HepG2 (cell line): ENCODE data around the gene NAV2. TPM values are rescaled to one million over a fixed set of nuclear protein-coding genes. Genes with fewer than 3 reads are reported as not detected.
A peak's percentile ranks its signal among the peaks of the same experiment; 100 is the strongest.

Experiments
- ATAC-seq: fragments of 200-7000 bp; cut with Tn5 transposase; 3 replicates; pipeline ENCODE4 v1.9.1; 2020; ENCODE audit warnings: mild to moderate bottlenecking, moderate library complexity
- BruUV-seq: library from RNA; stranded (reverse); fragments of 400-500 nt; replicated peaks from 2 replicates; lab custom pipeline; 2021; lab: Mats Ljungman, UMichigan
- CTCF ChIA-PET: fragments of 300-600 bp; formaldehyde crosslinking; extraction: SDS; loops from one replicate; lab custom pipeline; 2021; ENCODE audit warnings: low total read pairs, inconsistent platforms, low intra/inter-chr PET ratio; lab: Yijun Ruan, JAX
- POLR2A ChIA-PET: fragments of 350-600 bp; sonication (Branson Sonifier 250); formaldehyde crosslinking; loops from one replicate; lab custom pipeline; 2020; ENCODE audit warnings: antibody characterized with exemption, inconsistent platforms; lab: Yijun Ruan, JAX
- DNase-seq: peaks from one replicate; pipeline ENCODE4 v3.0.0-alpha.2; 2015; ENCODE audit warnings: low spot score
- FAIRE-seq: peaks from 3 replicates; lab custom pipeline; 2011; peaks lifted over from hg19 to GRCh38; lab: Jason Lieb, UNC
- H2AFZ ChIP-seq: one replicate; pipeline ENCODE4 v1.6.1; 2011; ENCODE audit warnings: low read length, inconsistent platforms
- H3K27ac ChIP-seq: fragments of 300-600 bp; 3 replicates; pipeline ENCODE4 v1.8.0; 2011; ENCODE audit warnings: mixed run types, mild to moderate bottlenecking, mixed read lengths, low read length, inconsistent platforms; ENCODE audit not compliant: insufficient read depth; ENCODE audit errors: extremely low read length
- H3K27me3 ChIP-seq, 2 experiments: fragments of 200-600 bp in 1 of 2; 2 replicates in 1 of 2; 3 replicates in 1 of 2; pipeline versions ENCODE4 v1.6.0 to v1.8.0; 2011; ENCODE audit warnings: low read length in 2 of 2, mild to moderate bottlenecking in 2 of 2, moderate library complexity in 2 of 2, inconsistent platforms in 1 of 2; ENCODE audit not compliant: insufficient read depth in 2 of 2, control insufficient read depth in 1 of 2
- H3K36me3 ChIP-seq, 2 experiments: fragments of 200-600 bp in 1 of 2; replicated peaks in 1 of 2; 2 replicates in 1 of 2; 3 replicates in 1 of 2; pipeline versions ENCODE4 v1.5.1 to v1.8.0; 2011; ENCODE audit warnings: low read length in 2 of 2, inconsistent platforms in 1 of 2; ENCODE audit not compliant: insufficient read depth in 2 of 2, control insufficient read depth in 1 of 2
- H3K4me1 ChIP-seq: 2 replicates; pipeline ENCODE4 v1.5.1; 2012; ENCODE audit warnings: low read length, inconsistent platforms; ENCODE audit not compliant: insufficient read depth
- H3K4me2 ChIP-seq: 2 replicates; pipeline ENCODE4 v1.6.0; 2011; ENCODE audit warnings: low read depth, low read length, inconsistent platforms
- H3K4me3 ChIP-seq, 3 experiments: fragments of 200-600 bp in 1 of 3; sonication (generic), shearing (Covaris generic) in 1 of 3; replicated peaks in 1 of 3; 2 replicates each; pipeline ENCODE4 v1.5.1; 2011 to 2016; ENCODE audit warnings: low read length in 3 of 3, inconsistent platforms in 2 of 3, low read depth in 2 of 3, mild to moderate bottlenecking in 2 of 3, control low read depth in 1 of 3, mixed read lengths in 1 of 3; ENCODE audit not compliant: insufficient read depth in 1 of 3
- H3K79me2 ChIP-seq: one replicate; pipeline ENCODE4 v1.6.1; 2011; ENCODE audit warnings: low read length, inconsistent platforms; ENCODE audit not compliant: insufficient read depth
- H3K9ac ChIP-seq: 2 replicates; pipeline ENCODE4 v1.6.0; 2011; ENCODE audit warnings: mild to moderate bottlenecking, low read depth, low read length, inconsistent platforms; ENCODE audit not compliant: insufficient read depth
- H3K9me3 ChIP-seq: 2 replicates; pipeline ENCODE4 v1.5.1; 2012; ENCODE audit warnings: mild to moderate bottlenecking, low read length
- H4K20me1 ChIP-seq: 2 replicates; pipeline ENCODE4 v1.6.0; 2011; ENCODE audit warnings: inconsistent platforms, mild to moderate bottlenecking, low read length, moderate library complexity; ENCODE audit not compliant: insufficient read depth
- ATF1 ChIP-seq: IDR thresholded peaks from 2 replicates; pipeline ENCODE4 v1.6.1; 2016; ENCODE audit warnings: mild to moderate bottlenecking, control low read depth
- CBX2 ChIP-seq, 2 experiments: fragments of 200-600 bp in 1 of 2; sonication (generic); formaldehyde crosslinking in 1 of 2; IDR thresholded peaks; 2 replicates each; pipeline versions ENCODE4 v1.7.0 to v1.8.1; 2018 to 2022; ENCODE audit warnings: low read depth in 2 of 2, low read length in 1 of 2, mild to moderate bottlenecking in 1 of 2, missing genetic modification reagents in 1 of 2
- EEA1 ChIP-seq: sonication (generic); formaldehyde crosslinking; IDR thresholded peaks from 2 replicates; pipeline ENCODE4 v1.5.1; 2020; ENCODE audit warnings: mild to moderate bottlenecking, missing genetic modification reagents, borderline replicate concordance
- FLYWCH1 ChIP-seq: sonication (generic); formaldehyde crosslinking; IDR thresholded peaks from 2 replicates; pipeline ENCODE4 v1.8.1; 2023; ENCODE audit warnings: mild to moderate bottlenecking, missing genetic modification reagents
- FOXK2 ChIP-seq: fragments of 450-650 bp; IDR thresholded peaks from 2 replicates; pipeline ENCODE4 v1.6.1; 2016
- RXRA ChIP-seq: sonication (generic); formaldehyde crosslinking; IDR thresholded peaks from 2 replicates; pipeline ENCODE4 v1.5.1; 2020; ENCODE audit warnings: missing genetic modification reagents
- ZNF431 ChIP-seq: sonication (generic); formaldehyde crosslinking; IDR thresholded peaks from 2 replicates; pipeline ENCODE4 v1.9.0; 2022; ENCODE audit warnings: missing genetic modification reagents, low read depth, mild to moderate bottlenecking, borderline replicate concordance
- ZNF605 ChIP-seq: sonication (generic); formaldehyde crosslinking; IDR thresholded peaks from 2 replicates; pipeline ENCODE4 v1.8.0; 2022; ENCODE audit warnings: mild to moderate bottlenecking, missing genetic modification reagents
- ZNF746 ChIP-seq: sonication (generic); formaldehyde crosslinking; IDR thresholded peaks from 2 replicates; pipeline ENCODE4 v1.8.0; 2022; ENCODE audit warnings: mild to moderate bottlenecking, missing genetic modification reagents
- WGBS: methylation state at CpG from one replicate; pipeline ENCODE4 v1.1.6; 2017; ENCODE audit warnings: low lambda C conversion rate; 5-methylcytosine and 5-hydroxymethylcytosine counted together
- in situ Hi-C: cut with HindIII; loops from 2 replicates; pipeline ENCODE4 v1.10.0; 2017; ENCODE audit warnings: low pct_unique_long_range_greater_than_20kb; ENCODE audit not compliant: extremely low pct_ligation_motif_present
- intact Hi-C: fragments of 100-400 bp; cut with micrococcal nuclease; formaldehyde crosslinking; loops from one replicate; pipeline ENCODE4 v1.10.0; 2022; ENCODE audit not compliant: unreplicated experiment
- polyA plus RNA-seq, 8 experiments: library from polyadenylated mRNA; depleted of rRNA in 3 of 8; stranded (reverse) in 7 of 8; unstranded in 1 of 8; fragments of >200 nt; fragmentation: Illumina TruSeq in 4 of 8; extraction: Trizol in 4 of 8; gene quantifications; 2 replicates each; pipeline versions ENCODE4 v1.2.1 to v1.2.3, GENCODE V29; 2011 to 2016; ENCODE audit warnings: low read depth in 4 of 8, missing spikeins in 1 of 8, mixed read lengths in 1 of 8; ENCODE audit not compliant: insufficient read depth in 1 of 8
- total RNA-seq, 5 experiments: library from RNA; depleted of rRNA; stranded (reverse); fragments of >200 nt; fragmentation: Illumina TruSeq; extraction: Trizol; gene quantifications; 2 replicates each; pipeline ENCODE4 v1.2.3, GENCODE V29; 2016; ENCODE audit warnings: low read depth in 1 of 5
- TF ChIP-seq, protein P1 (sequence below): sonication (generic); formaldehyde crosslinking; conservative IDR thresholded peaks from 2 replicates; pipeline ENCODE4 v1.4.0; 2020; ENCODE audit warnings: missing genetic modification reagents
- TF ChIP-seq, protein P2 (sequence below): sonication (generic); formaldehyde crosslinking; IDR thresholded peaks from 2 replicates; pipeline ENCODE4 v1.4.0; 2020; ENCODE audit warnings: low read depth, mild to moderate bottlenecking, missing genetic modification reagents
- TF ChIP-seq, protein P3 (sequence below), 2 experiments: fragments of 450-650 bp in 1 of 2; sonication (generic) in 1 of 2; formaldehyde crosslinking; IDR thresholded peaks; 2 replicates each; pipeline versions ENCODE4 v1.5.0 to v1.8.0; 2020 to 2022; ENCODE audit warnings: mild to moderate bottlenecking in 1 of 2, missing genetic modification reagents in 1 of 2

The NAV2 gene
- total and polyA plus RNA-seq, 2 of the 13 experiments (the other 11 are each of a cell fraction or from before 2014, with no cell fraction given): 9.3 to 34.6 TPM

DNA sequence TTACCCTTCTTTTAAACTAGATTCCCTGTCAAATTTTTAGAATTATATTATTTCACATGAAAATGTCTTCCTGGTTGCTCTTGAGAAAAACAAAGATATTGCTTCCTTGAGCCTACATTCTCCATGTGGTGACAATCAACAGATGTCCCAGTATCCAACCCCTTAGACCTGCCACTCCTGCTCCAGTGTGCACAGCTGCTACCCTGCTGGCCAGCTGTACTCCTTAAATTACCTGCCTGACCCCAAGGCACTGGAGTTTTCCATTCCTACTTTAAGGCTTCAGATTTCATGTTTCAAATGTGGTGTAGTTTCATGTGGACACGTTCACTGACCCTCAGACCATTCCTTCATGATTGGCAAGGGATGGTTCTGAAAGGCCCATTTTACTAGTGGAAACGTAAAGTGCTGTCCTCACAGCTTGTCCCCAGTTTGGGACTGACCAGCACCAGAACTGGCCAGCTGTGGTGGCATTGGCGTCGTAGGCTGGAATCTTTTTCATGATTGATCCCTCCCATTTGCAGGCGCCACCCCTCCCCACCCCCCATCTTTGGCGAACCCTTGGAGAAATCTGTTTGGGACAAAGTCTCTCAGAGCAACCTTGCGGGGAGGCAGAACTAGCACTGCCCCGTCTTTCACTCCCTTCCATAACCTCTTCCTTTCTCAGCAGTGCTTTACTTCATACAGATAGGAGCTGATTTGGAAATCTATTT, 324.1 kb downstream of the NAV2 start (continued):
- TF ChIP-seq RXRA (CRISPR knock-in tag): no peak
- TF ChIP-seq ZNF431 (CRISPR knock-in tag): 0 out of 2 replicates have a peak, but pooled peaks have one; percentile 40

DNA sequence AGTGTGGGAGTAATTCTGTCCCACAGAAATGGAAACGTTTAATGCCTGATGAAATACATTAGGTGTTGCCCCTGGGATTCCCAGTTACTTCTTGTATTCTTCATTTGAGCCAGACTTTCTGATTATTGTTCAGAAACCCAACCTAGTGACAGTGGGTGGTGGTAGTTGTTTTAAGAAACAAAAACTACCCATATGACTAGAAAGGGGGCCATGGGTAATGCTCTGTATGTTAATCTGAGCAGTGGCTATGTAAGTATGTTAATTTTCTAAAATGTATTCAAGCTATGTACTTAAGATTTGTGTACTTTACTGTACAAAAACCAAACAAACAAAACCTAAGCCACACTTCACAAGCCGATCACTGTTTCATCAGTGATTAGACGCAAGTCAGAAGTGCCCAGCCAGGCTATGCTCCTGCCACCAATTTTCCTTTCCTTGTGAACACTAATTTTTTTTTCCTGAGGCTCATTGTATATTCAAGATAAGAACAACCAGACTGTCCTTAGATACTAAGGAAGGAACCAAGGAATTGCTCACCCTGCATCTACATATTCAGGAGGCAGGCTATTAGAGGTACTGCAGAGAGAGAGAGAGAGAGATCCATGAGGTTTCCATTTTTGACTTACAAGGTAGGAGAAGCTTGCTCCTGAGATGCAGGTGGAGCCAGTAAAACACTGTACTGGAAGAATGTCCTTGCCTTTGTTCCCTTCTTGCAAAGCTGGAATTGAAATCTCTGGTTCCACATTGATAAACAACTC, 324.9 kb downstream of the NAV2 start:
- in situ Hi-C loops: no loop called here
- POLR2A ChIA-PET: interaction anchor here (0.8 to 2.9 kb wide), 3 partner anchors 21 to 84 kb away, joined by 3 to 37 read pairs (median 4); no protein-coding TSS in a partner anchor
- H3K36me3 ChIP-seq: peaks cover 20 to 60% of the 10 kb centered on the region in 2 experiments
- BruUV-seq: no TSS peak
- peak overlapping the region; percentile 63 for H3K27ac ChIP-seq
- H3K4me3 ChIP-seq: no peak overlapping the region
- H3K27me3 ChIP-seq: no peaks in the 10 kb centered on the region
- H3K4me1 ChIP-seq: peaks cover 71% of the 10 kb centered on the region
- FAIRE-seq: no peak
- intact Hi-C loops: loop anchor here (5.0 kb wide), 3 partner anchors 35 to 75 kb away; no protein-coding TSS in a partner anchor
- no peaks in the 10 kb centered on the region for H4K20me1 ChIP-seq
- TF ChIP-seq FOXK2: no peak
- no peak for TF ChIP-seq ATF1 (CRISPR knock-in tag)
- no peak for TF ChIP-seq ZNF605 (CRISPR knock-in tag)
- TF ChIP-seq, protein P1, sequence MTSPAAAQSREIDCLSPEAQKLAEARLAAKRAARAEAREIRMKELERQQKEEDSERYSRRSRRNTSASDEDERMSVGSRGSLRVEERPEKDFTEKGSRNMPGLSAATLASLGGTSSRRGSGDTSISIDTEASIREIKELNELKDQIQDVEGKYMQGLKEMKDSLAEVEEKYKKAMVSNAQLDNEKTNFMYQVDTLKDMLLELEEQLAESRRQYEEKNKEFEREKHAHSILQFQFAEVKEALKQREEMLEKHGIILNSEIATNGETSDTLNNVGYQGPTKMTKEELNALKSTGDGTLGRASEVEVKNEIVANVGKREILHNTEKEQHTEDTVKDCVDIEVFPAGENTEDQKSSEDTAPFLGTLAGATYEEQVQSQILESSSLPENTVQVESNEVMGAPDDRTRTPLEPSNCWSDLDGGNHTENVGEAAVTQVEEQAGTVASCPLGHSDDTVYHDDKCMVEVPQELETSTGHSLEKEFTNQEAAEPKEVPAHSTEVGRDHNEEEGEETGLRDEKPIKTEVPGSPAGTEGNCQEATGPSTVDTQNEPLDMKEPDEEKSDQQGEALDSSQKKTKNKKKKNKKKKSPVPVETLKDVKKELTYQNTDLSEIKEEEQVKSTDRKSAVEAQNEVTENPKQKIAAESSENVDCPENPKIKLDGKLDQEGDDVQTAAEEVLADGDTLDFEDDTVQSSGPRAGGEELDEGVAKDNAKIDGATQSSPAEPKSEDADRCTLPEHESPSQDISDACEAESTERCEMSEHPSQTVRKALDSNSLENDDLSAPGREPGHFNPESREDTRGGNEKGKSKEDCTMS (CRISPR knock-in tag): no peak
- no peak for TF ChIP-seq ZNF746 (CRISPR knock-in tag)
- TF ChIP-seq FLYWCH1 (CRISPR knock-in tag): no peak
- TF ChIP-seq, protein P2, sequence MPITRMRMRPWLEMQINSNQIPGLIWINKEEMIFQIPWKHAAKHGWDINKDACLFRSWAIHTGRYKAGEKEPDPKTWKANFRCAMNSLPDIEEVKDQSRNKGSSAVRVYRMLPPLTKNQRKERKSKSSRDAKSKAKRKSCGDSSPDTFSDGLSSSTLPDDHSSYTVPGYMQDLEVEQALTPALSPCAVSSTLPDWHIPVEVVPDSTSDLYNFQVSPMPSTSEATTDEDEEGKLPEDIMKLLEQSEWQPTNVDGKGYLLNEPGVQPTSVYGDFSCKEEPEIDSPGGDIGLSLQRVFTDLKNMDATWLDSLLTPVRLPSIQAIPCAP (CRISPR knock-in tag): no peak
- no peak for TF ChIP-seq CBX2 (IDR thresholded peaks at IDR 0.05; ENCODE audit: low read depth, low read length)
- TF ChIP-seq CBX2 (CRISPR knock-in tag; IDR thresholded peaks at IDR 0.05; ENCODE audit: low read depth): no peak
- no peak for TF ChIP-seq EEA1 (CRISPR knock-in tag)
- TF ChIP-seq, protein P3, sequence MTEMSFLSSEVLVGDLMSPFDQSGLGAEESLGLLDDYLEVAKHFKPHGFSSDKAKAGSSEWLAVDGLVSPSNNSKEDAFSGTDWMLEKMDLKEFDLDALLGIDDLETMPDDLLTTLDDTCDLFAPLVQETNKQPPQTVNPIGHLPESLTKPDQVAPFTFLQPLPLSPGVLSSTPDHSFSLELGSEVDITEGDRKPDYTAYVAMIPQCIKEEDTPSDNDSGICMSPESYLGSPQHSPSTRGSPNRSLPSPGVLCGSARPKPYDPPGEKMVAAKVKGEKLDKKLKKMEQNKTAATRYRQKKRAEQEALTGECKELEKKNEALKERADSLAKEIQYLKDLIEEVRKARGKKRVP (CRISPR knock-in tag; IDR thresholded peaks at IDR 0.05): no peak
- no peak for ATAC-seq
- CTCF ChIA-PET: no interaction called here
- no peak overlapping the region for H3K9ac ChIP-seq
- H3K9me3 ChIP-seq: no peaks in the 10 kb centered on the region
- 88% methylated on average over 3 of the region's 3 CpGs for WGBS
- no peak overlapping the region for H2AFZ ChIP-seq
- DNase-seq: no peak
- H3K4me2 ChIP-seq: no peak overlapping the region
- peaks cover 50% of the 10 kb centered on the region for H3K79me2 ChIP-seq
